ENCODE measurements around the gene C12orf76.

- TF ChIP-seq CTCF (IDR thresholded peaks at IDR 0.05; ENCODE audit: low read depth, low read length), result no peak
- no peak for TF ChIP-seq EZH2phosphoT487 (IDR thresholded peaks at IDR 0.05; ENCODE audit: low read depth)
Measured at GRCh38 chr12:110038741-110039084, 9.6 kb downstream of the C12orf76 start.
